LHCN-M2 (cell line): ENCODE data around the gene C1orf21. TPM values are rescaled to one million over a fixed set of nuclear protein-coding genes. Genes with fewer than 3 reads are reported as not detected.

Experiments
- DNase-seq: peaks from one replicate; pipeline ENCODE4 v3.0.0-alpha.2; 2012; ENCODE audit warnings: low read depth
- total RNA-seq: library from RNA; depleted of rRNA; stranded (reverse); fragments of >200 nt; gene quantifications from 2 replicates; pipeline ENCODE4 v1.2.3, GENCODE V29; 2014

The C1orf21 gene
- total RNA-seq, 1 experiment from 2014 or later: 23.9 TPM

- DNase-seq: no peak
Measured at GRCh38 chr1:184485751-184486723, 99.2 kb downstream of the C1orf21 start.

GRCh38 chr1:184486761-184487445 lies 100.1 kb downstream of the C1orf21 start:
- no peak for DNase-seq

- no peak for DNase-seq
Measured at GRCh38 chr1:184487531-184488193, 100.8 kb downstream of the C1orf21 start.

GRCh38 chr1:184489908-184490307 lies 103.1 kb downstream of the C1orf21 start:
- DNase-seq: no peak

GRCh38 chr1:184492536-184492935 lies 105.7 kb downstream of the C1orf21 start:
- peak; percentile 53 for DNase-seq

GRCh38 chr1:184493987-184494388 lies 107.2 kb downstream of the C1orf21 start:
- DNase-seq: no peak

GRCh38 chr1:184494929-184495328 lies 108.1 kb downstream of the C1orf21 start:
- DNase-seq: no peak

GRCh38 chr1:184497959-184498723 lies 111.3 kb downstream of the C1orf21 start:
- DNase-seq: no peak

- DNase-seq: peak; percentile 45
Measured at GRCh38 chr1:184499616-184500015, 112.8 kb downstream of the C1orf21 start.

GRCh38 chr1:184502161-184502560 lies 115.3 kb downstream of the C1orf21 start:
- no peak for DNase-seq

- DNase-seq: no peak
Measured at GRCh38 chr1:184503221-184503749, 116.5 kb downstream of the C1orf21 start.

- DNase-seq: peak; percentile 37
Measured at GRCh38 chr1:184504040-184504954, 117.5 kb downstream of the C1orf21 start.

GRCh38 chr1:184504955-184505338 lies 118.1 kb downstream of the C1orf21 start:
- DNase-seq: no peak

GRCh38 chr1:184506481-184506880 lies 119.7 kb downstream of the C1orf21 start:
- no peak for DNase-seq

- no peak for DNase-seq
Measured at GRCh38 chr1:184507165-184507564, 120.3 kb downstream of the C1orf21 start.

GRCh38 chr1:184507604-184508280 lies 120.9 kb downstream of the C1orf21 start:
- DNase-seq: peak; percentile 21

GRCh38 chr1:184509105-184509504 lies 122.3 kb downstream of the C1orf21 start:
- peak; percentile 29 for DNase-seq

- DNase-seq: no peak
Measured at GRCh38 chr1:184510110-184510509, 123.3 kb downstream of the C1orf21 start.

- no peak for DNase-seq
Measured at GRCh38 chr1:184512724-184513123, 125.9 kb downstream of the C1orf21 start.
